Left forelimb (tissue), 1 donor: ENCODE results near the gene HAUS7.
A peak's percentile ranks its signal among the peaks of the same experiment; 100 is the strongest.

Experiments used
- DNase-seq: peaks from one replicate; pipeline ENCODE4 v3.0.0-alpha.2; 2018; ENCODE audit warnings: low spot score

HAUS7 gene

DNA sequence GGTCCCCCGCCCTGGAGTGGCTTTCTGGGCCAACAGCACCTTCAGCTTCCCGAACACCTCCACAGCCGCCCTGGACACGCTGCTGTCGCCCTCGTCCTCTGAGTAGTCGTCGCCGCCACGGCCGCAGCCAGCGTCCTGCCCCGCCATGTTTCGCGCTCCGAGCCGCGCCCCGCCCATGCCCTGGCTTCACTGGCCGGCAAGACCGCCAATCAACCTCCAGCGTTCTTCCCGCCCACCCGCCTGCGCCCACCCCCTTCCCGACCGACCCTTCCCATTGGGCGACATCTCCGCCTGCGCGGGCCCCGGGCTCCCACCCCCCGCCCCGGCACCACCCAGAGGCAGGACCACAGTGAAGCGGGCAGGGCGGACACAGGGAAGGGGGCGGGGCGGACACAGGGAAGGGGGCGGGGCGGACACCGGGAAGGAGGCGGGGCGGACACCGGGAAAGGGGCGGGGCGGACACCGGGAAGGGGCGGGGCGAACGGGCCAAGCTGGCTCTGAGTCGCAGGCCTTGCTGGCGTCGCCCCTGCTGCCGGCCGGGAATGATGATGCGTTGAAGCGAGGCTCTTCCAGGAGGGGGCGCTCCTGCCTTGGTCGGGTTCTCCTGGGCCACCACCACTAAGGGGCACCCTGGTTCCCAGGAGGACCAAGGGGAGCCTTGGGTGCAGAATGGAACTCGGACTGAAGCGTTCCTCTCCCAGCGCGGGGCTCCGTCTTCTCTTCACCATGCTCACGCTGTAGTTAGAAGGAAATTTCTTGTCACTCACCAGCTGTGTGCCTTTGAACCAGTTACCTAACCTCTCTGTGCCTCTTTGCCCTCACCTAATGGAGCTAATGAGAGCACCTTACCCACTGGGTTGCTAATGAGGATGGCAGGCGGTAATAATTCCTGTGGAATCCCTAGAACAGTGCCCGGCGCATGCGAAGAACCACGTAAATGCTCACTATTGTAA, at the start of gene HAUS7:
TSS of gene HAUS7 (minus strand) at position 166 of the 953 bp plus-strand sequence. CDS start at position 147, 19 bp downstream.
- peak; percentile 92 for DNase-seq

DNA sequence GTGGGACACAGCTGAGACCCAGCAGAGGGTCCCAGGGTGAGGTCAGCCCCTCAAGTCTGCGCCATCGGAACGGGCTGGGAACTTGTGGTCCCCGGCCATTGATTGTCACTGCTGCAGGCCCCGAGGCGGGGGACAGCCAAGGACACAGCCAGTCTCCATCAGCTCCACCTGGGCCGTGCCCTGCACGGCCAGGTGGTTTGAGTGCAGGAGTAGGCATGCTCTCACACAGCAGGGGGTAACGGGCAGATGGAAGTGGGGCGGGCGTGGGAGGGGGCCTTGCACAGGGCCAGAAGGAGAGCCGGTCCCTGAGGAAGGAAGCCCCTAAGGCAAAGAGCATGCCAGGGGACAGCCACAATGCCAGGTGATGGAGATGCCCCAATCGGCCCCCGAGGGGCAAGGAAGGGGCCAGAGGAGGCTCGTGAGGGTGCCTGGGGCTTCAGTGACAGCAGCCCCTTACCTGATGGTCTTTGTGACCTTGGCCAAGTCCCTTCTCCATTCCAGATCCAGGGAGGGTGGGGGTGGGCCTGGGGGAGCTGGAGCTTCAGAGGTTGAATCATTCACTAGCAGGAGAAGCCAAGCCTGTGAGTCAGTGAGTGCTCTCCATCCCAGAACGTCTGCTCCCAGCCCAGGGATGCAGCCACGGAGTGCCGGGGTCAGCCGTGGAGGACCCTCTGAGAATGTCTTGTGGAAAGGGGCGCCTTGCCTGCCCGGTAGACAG, 49.4 kb upstream of the HAUS7 start:
- DNase-seq: no peak

DNA sequence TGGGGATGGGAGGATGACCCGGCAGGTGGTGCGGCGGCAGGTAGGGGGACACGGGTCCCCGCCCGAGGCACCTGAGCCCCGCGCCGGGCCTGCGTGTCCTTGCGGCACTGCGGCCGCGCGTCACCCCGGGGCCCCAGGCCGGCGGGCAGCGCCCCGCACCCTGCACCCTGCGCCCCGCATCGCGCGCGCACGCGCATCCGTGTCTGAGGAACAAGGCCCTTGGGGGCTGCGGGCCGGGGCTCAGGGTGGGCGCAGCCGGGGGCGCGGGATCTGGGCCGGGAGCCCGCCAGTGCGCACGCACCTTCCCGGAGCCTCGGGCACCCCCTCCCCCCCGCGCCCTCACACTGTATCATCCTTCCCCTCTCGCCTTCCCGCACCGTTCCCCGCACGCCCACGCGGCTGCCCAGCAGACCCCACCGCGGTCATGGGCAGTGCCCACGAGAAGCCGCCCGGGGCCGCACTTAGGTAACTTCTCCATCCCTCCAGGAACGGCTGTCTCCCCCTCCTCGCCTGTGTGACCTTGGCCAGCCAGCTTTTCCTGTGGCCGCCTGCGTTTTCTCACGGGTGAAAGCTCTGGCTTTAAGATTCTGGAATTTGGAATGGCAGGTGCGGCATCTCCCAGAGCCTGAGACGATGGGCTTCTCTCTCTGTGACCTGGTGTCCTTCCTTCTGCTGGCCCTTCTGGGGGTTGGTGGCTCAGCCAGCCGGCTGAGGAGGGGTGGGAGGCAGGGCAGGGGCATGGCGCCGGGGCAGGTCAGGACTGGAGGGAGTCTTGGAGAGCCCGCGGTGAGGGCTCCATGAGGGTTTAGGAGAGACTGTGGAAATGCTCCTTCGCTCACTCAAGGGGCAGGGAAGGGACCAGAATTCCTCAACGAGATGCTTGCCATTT, 47.8 kb upstream of the HAUS7 start:
- DNase-seq: no peak

DNA sequence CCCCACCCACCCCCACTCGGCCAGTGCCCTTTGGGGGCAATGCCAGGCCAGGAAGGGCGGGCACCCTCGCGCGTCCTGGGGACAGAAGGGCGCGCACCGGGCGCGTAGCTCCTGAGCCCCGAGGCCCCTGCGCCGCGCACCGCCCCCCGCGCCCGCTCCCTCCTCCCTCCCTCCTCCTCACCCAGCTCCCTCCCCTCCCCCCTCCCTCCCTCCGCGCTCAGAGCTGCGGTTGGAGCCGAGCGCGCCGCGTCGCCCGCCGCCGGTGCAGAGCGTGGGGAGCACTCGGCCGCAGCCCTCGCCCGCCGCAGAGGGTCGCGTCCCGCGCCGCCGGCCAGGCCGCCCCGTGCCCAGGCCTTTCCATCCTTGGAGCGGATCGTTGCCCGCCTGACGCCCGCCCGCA, 47.0 kb upstream of the HAUS7 start, which contains the start of gene ATP2B3:
TSS of gene ATP2B3 (plus strand) at position 220 of the 400 bp plus-strand sequence. CDS start 18,606 bp downstream, outside the sequence.
- no peak for DNase-seq

GRCh38 chrX:153516073-153516472, 45.7 kb upstream of the HAUS7 start:
- DNase-seq: no peak

DNA sequence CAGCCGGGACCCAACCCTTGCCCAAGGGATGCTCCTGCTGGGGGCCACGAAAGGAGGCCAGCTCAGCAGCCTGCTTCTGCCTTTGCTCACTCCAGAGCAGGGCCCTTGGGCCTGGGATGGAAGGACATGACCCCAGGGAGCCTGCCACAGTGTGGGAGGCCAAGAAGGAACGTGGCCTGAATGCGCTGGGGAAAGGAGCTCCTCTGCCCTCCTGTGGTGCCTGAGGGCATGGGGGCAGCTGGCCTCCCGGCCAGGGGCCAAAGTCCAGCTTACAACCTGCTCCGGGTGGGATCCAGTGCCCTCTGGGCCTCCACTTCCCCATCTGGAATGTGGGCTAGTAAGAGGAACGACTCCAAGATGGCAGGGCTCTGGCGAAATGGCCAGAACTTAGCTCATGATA, 45.1 kb upstream of the HAUS7 start:
- DNase-seq: no peak

DNA sequence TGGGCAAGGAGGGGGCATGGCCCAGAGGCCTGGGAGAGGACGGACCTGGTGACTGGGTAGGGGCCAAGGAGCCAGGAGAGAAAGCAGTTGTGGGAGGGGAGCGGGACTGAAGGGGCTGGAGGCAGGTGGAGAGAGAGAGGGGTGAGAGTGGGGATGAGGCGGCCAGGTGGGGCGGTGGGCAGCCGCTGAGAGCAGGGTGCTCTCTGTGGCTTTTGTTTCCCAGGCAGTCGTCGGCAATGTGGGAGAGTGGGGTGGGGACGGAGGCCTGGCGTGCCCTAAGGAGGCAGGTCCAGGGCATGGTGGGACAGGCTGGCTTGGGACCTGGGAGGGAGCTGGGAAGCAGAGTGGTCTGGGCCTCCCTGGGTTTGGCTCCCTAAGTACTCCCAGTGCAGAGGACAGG, 43.9 kb upstream of the HAUS7 start:
- no peak for DNase-seq

GRCh38 chrX:153513265-153513664, 42.9 kb upstream of the HAUS7 start:
- DNase-seq: no peak

- no peak for DNase-seq
Measured at GRCh38 chrX:153512501-153512893, 42.1 kb upstream of the HAUS7 start.

DNA sequence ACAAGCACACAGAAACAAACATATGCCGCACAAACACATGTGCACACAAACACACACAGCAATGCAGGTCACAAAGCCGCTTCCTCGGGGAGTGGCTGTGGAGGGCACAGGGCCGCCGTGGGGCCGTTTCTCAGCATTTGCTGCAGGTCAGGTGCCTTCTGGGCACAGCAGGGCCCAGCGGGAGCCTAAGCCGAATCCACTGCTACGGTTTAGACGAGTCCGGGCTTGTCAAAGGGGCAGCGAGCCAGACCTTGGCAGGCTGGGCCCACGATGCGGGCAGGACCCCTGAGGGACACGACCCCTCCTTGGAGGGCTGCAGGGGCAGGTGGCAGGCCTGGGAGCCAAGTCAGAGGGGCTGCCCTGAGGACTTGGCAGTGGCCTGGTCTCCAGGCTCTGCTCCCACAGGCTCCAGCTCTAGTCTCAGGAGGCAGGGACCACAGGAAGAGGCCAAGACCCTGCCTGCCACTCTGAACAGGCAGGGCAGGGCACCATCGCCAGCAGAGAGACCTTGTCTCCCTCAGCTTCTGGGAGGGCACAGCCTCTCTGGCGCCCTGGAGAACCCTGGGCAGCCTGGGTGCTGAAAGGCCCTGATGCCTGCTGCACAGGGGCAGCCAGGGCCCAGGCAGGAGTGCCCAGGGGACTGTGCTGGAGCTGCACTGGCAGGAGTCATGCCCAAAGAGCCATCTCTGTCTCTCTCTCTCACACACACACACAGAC, 41.6 kb upstream of the HAUS7 start:
- no peak for DNase-seq

DNA sequence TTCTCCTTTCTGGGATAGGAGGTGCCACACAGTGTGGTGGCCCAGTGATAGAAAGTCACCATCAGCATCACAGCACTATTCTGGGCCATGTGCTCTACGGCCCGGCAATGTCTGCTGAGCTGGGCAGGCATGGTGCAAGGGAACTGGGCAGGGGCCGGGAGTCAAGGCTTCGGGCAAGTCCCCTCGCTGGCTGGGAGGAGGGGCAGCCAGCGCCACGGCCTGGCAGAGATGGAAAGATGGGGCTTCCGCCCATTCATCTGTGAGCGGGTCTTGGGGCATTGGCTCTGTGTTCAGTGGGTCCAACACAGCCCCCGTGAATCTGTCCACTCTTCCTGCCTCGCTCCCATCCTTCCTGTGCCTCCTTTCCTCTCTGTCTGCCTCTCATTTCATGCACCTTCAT, 40.0 kb upstream of the HAUS7 start:
- no peak for DNase-seq

- DNase-seq: no peak
Measured at GRCh38 chrX:153509592-153509991, 39.2 kb upstream of the HAUS7 start.

DNA sequence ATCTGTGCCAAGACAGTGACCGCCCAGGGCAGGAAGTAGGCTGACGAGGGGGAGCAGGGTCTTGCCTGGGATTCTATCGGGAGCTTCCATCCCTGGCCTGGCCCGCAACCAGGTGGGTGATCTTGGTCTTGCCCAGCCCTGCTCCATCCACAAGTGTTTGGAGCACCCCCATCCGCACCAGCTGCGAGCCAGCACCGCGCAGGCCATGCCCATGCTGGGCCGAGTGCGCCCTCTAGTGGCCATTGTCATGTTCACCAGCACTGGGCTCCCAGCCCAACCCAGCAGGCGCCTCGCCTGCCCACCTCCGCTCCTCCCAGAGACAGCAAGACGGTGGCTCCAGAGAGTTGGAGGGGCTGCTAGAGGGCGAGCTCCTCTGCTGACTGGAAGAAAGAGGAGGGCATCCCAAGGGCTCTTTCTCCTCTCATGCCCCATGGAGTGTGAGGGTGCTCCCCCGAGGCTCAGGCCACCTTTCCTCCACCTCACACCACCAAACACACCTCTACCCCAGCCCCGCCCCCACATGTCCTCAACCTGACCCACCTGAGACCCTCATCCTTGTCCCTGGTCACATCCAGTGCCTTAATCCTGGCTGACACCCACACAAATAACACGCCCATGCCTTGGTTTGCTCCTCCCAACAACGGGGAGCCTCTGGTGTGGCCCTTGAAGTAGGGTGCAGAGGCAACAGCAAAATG, 37.3 kb upstream of the HAUS7 start:
- peak; percentile 86 for DNase-seq

GRCh38 chrX:153505361-153505760, 35.0 kb upstream of the HAUS7 start:
- no peak for DNase-seq

DNA sequence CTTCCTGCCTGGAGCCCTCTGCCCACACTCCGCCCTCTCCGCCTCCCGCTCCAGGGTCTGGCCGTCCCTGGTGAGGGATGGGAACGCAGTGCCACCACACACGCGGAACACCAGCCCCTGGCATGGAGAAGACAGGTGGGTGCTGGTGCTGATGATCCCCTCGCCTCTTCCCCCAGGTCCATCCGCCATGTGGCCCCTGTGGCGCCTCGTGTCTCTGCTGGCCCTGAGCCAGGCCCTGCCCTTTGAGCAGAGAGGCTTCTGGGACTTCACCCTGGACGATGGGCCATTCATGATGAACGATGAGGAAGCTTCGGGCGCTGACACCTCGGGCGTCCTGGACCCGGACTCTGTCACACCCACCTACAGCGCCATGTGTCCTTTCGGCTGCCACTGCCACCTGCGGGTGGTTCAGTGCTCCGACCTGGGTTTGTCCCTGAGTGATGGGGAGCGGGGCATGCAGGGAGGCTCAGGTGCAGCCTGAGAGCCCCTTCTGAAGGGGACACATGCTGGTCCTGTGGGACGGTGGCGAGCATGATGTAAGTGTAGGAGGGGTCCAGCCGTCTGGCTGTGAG, 34.2 kb upstream of the HAUS7 start:
- no peak for DNase-seq

DNA sequence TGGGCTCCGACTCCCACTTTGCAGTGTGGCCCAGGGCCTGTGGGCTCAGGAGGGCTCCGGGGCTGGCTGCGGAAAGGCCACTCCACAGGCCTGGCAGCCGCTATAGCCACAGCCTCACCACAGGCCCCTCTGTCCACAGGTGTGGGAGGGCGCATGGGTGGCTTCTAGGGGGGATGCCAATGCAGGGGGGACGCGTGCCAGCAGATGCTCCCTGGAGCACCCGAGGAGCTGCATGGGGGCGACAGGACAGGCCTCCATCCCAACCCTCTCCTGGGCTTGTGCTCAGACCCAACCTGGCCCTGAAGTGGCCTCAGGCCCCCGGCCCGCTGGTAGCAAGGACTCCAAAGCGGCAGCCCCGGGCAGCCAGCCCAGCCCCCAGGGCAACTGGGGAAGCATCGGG, 32.4 kb upstream of the HAUS7 start:
- no peak for DNase-seq

DNA sequence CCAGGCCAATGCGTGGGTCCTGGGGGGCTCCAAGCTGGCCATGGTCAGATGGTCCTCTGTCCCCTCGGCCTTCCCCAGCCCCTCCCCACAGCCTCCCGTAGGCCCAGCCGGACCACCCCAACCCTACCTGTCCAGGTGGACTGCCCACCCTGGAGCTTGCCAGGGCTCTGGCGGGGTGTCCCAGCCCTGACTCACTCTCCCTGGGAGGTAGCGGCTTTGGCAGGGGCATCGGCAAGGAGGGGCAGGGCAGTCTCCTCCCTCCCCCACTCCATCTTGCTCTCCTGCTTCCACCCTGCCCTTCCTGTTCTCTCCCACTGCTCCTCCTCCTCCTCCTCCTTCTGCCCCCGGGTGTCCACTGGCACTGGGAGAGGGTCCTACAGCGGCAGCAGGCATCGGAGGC, 31.8 kb upstream of the HAUS7 start:
- DNase-seq: no peak

DNA sequence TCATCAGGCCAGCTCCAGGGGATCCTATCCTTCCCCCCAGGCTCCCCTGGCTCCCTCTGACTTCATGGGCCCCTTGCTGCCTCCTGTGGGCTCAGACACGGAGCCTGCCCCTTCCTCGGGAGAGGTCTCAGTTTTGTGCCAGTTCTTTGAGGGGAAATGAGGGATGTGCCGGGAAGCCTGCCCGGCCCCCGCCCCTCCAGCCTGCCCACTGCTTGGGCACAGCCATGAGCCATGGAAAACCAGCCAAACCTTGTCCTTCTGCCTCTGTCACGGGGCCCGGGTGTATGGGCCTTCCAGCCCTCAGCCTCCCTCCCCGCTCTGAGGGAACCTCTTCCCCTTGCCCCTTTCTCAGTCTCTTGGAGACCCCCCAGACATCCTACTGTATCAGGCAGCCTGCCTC, 31.2 kb upstream of the HAUS7 start:
- DNase-seq: no peak

GRCh38 chrX:153500676-153501280, 30.4 kb upstream of the HAUS7 start:
- DNase-seq: no peak

DNA sequence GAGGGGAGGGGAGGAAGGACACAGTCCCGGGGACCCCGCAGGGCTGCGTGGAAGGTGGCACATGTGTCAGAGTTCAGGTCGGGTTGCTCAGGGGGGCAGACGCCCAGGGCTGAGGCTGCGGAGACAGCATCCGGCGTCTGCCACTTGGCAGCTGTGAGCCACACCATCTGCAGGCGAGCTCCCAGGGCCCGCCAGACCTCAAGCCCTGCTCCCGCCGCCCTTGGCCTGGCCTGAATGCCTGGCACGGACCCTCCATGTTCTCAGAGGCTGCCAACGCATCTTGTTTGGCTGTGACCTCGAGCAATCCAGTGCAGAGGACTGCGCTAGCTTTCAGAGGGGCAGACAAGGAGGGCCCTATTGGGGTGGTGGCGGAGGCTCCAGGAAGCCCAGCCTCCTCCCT, 29.5 kb upstream of the HAUS7 start:
- no peak for DNase-seq
